ENCODE measurements around the gene PRSS56. TPM values are rescaled to one million over a fixed set of nuclear protein-coding genes. Genes with fewer than 3 reads are reported as not detected.
A peak's percentile ranks its signal among the peaks of the same experiment; 100 is the strongest.

Gene PRSS56
- total RNA-seq, 1 donor, result not detected

GRCh38 chr2:232521959-232522622 is 1.9 kb downstream of the PRSS56 start:
- peak overlapping the region; percentile 18 for H3K4me2 ChIP-seq (ENCODE audit: insufficient read depth, low read length)
- H3K27me3 ChIP-seq (ENCODE audit: insufficient read depth, low read length), result peaks cover 40% of the 10 kb centered on the region
- H3K79me2 ChIP-seq (ENCODE audit: insufficient read depth, low read length), result no peaks in the 10 kb centered on the region
- peak; percentile 99 for DNase-seq (ENCODE audit: insufficient read length, low spot score, missing footprints)
- peaks cover 4% of the 10 kb centered on the region for H4K20me1 ChIP-seq (ENCODE audit: insufficient read depth, low read length)
- H3K27ac ChIP-seq (ENCODE audit: low read depth, low read length), result no peak overlapping the region
- no peak overlapping the region for H2AFZ ChIP-seq (ENCODE audit: low read length)
- no peak overlapping the region for H3K4me3 ChIP-seq (ENCODE audit: insufficient read depth, low read length)
- no peaks in the 10 kb centered on the region for H3K36me3 ChIP-seq (ENCODE audit: insufficient read depth, low read length)
- no peaks in the 10 kb centered on the region for H3K4me1 ChIP-seq (ENCODE audit: insufficient read depth, low read length)
- no peaks in the 10 kb centered on the region for H3K9me3 ChIP-seq (ENCODE audit: low read depth, low read length)
- TF ChIP-seq, protein P1, sequence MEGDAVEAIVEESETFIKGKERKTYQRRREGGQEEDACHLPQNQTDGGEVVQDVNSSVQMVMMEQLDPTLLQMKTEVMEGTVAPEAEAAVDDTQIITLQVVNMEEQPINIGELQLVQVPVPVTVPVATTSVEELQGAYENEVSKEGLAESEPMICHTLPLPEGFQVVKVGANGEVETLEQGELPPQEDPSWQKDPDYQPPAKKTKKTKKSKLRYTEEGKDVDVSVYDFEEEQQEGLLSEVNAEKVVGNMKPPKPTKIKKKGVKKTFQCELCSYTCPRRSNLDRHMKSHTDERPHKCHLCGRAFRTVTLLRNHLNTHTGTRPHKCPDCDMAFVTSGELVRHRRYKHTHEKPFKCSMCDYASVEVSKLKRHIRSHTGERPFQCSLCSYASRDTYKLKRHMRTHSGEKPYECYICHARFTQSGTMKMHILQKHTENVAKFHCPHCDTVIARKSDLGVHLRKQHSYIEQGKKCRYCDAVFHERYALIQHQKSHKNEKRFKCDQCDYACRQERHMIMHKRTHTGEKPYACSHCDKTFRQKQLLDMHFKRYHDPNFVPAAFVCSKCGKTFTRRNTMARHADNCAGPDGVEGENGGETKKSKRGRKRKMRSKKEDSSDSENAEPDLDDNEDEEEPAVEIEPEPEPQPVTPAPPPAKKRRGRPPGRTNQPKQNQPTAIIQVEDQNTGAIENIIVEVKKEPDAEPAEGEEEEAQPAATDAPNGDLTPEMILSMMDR (IDR thresholded peaks at IDR 0.05; ENCODE audit: extremely low read depth, low read depth, low read length), result peak; percentile 47

GRCh38 chr2:232522623-232523401 is 2.6 kb downstream of the PRSS56 start:
- no peak for DNase-seq (ENCODE audit: insufficient read length, low spot score, missing footprints)
- H3K27me3 ChIP-seq (ENCODE audit: insufficient read depth, low read length), result peaks cover 40% of the 10 kb centered on the region
- H3K4me1 ChIP-seq (ENCODE audit: insufficient read depth, low read length), result no peaks in the 10 kb centered on the region
- H3K36me3 ChIP-seq (ENCODE audit: insufficient read depth, low read length), result no peaks in the 10 kb centered on the region
- H3K4me3 ChIP-seq (ENCODE audit: insufficient read depth, low read length), result no peak overlapping the region
- H4K20me1 ChIP-seq (ENCODE audit: insufficient read depth, low read length), result peaks cover 4% of the 10 kb centered on the region
- no peak overlapping the region for H3K4me2 ChIP-seq (ENCODE audit: insufficient read depth, low read length)
- no peak overlapping the region for H3K27ac ChIP-seq (ENCODE audit: low read depth, low read length)
- no peaks in the 10 kb centered on the region for H3K79me2 ChIP-seq (ENCODE audit: insufficient read depth, low read length)
- no peaks in the 10 kb centered on the region for H3K9me3 ChIP-seq (ENCODE audit: low read depth, low read length)
- no peak overlapping the region for H2AFZ ChIP-seq (ENCODE audit: low read length)
- TF ChIP-seq, protein P1 (IDR thresholded peaks at IDR 0.05; ENCODE audit: extremely low read depth, low read depth, low read length), result no peak

DNA sequence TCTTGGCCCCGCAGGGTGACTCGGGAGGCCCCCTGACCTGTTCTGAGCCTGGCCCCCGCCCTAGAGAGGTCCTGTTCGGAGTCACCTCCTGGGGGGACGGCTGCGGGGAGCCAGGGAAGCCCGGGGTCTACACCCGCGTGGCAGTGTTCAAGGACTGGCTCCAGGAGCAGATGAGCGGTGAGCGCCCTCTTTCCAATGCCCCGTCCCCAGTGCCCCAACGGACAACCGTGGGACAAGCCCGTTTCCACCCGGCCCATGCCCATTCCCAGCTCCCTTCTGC is 3.2 kb downstream of the PRSS56 start:
- Histone ChIP-seq H3K9me3 (ENCODE audit: low read depth, low read length) (no peaks in the 10 kb centered on the region), H3K4me1 (ENCODE audit: insufficient read depth, low read length) (no peaks in the 10 kb centered on the region), H3K79me2 (ENCODE audit: insufficient read depth, low read length) (no peaks in the 10 kb centered on the region), H3K4me3 (ENCODE audit: insufficient read depth, low read length) (no peak overlapping the region), H3K27me3 (ENCODE audit: insufficient read depth, low read length) (peaks cover 40% of the 10 kb centered on the region), H3K36me3 (ENCODE audit: insufficient read depth, low read length) (no peaks in the 10 kb centered on the region), H3K4me2 (ENCODE audit: insufficient read depth, low read length) (no peak overlapping the region), H2AFZ (ENCODE audit: low read length) (no peak overlapping the region), H4K20me1 (ENCODE audit: insufficient read depth, low read length) (peaks cover 4% of the 10 kb centered on the region), H3K27ac (ENCODE audit: low read depth, low read length) (no peak overlapping the region)
- DNase-seq (ENCODE audit: insufficient read length, low spot score, missing footprints), result no peak
- TF ChIP-seq, protein P1 (IDR thresholded peaks at IDR 0.05; ENCODE audit: extremely low read depth, low read depth, low read length), result no peak
